HEK293 (cell line): Measurements from ENCODE around the gene SAMD4A.
A peak's percentile ranks its signal among the peaks of the same experiment; 100 is the strongest.

Experiments
- HOXD13 ChIP-seq: sonication (generic); formaldehyde crosslinking; IDR thresholded peaks from 2 replicates; pipeline ENCODE4 v1.8.0; 2022; ENCODE audit warnings: missing genetic modification reagents, borderline replicate concordance
- KLF10 ChIP-seq: fragments of 450-650 bp; IDR thresholded peaks from 2 replicates; pipeline ENCODE4 v1.5.1; 2018; ENCODE audit warnings: missing biosample characterization, mild to moderate bottlenecking, missing genetic modification characterization
- PBX3 ChIP-seq: sonication (generic); formaldehyde crosslinking; IDR thresholded peaks from 2 replicates; pipeline ENCODE4 v1.8.1; 2022; ENCODE audit warnings: mild to moderate bottlenecking, moderate library complexity, missing genetic modification reagents
- ZBTB1 ChIP-seq: fragments of 450-650 bp; formaldehyde crosslinking; IDR thresholded peaks from 2 replicates; pipeline ENCODE4 v1.5.1; 2016; ENCODE audit warnings: missing biosample characterization, missing genetic modification characterization
- ZBTB17 ChIP-seq: fragments of 450-650 bp; formaldehyde crosslinking; IDR thresholded peaks from 2 replicates; pipeline ENCODE4 v1.5.1; 2016; ENCODE audit warnings: missing biosample characterization, missing genetic modification characterization
- ZBTB20 ChIP-seq: fragments of 450-650 bp; formaldehyde crosslinking; IDR thresholded peaks from 2 replicates; pipeline ENCODE4 v1.5.1; 2016; ENCODE audit warnings: missing biosample characterization, missing genetic modification characterization
- ZBTB26 ChIP-seq: fragments of 450-650 bp; formaldehyde crosslinking; optimal IDR thresholded peaks from 2 replicates; pipeline ENCODE3; 2016; ENCODE audit warnings: missing biosample characterization, mild to moderate bottlenecking, missing genetic modification characterization
- ZBTB48 ChIP-seq: fragments of 450-650 bp; formaldehyde crosslinking; IDR thresholded peaks from 2 replicates; pipeline ENCODE4 v1.5.1; 2016; ENCODE audit warnings: missing biosample characterization, missing genetic modification characterization
- ZFHX2 ChIP-seq: fragments of 450-650 bp; formaldehyde crosslinking; conservative IDR thresholded peaks from 2 replicates; pipeline ENCODE4 v1.5.1; 2016; ENCODE audit warnings: missing biosample characterization, missing genetic modification characterization
- ZFP41 ChIP-seq: fragments of 450-650 bp; formaldehyde crosslinking; IDR thresholded peaks from 2 replicates; pipeline ENCODE4 v1.5.1; 2016; ENCODE audit warnings: missing biosample characterization, missing genetic modification characterization, borderline replicate concordance
- ZNF140 ChIP-seq: fragments of 450-650 bp; formaldehyde crosslinking; IDR thresholded peaks from 2 replicates; pipeline ENCODE4 v1.5.1; 2016; ENCODE audit warnings: missing biosample characterization, missing genetic modification characterization
- ZNF24 ChIP-seq: fragments of 450-650 bp; formaldehyde crosslinking; IDR thresholded peaks from 2 replicates; pipeline ENCODE4 v1.5.1; 2016; ENCODE audit warnings: missing biosample characterization, missing genetic modification characterization
- ZNF350 ChIP-seq: fragments of 450-650 bp; formaldehyde crosslinking; IDR thresholded peaks from 2 replicates; pipeline ENCODE4 v1.5.0; 2017; ENCODE audit warnings: missing biosample characterization, mild to moderate bottlenecking, missing genetic modification characterization
- ZNF394 ChIP-seq: fragments of 450-650 bp; formaldehyde crosslinking; IDR thresholded peaks from 2 replicates; pipeline ENCODE4 v1.5.1; 2016; ENCODE audit warnings: missing biosample characterization, missing genetic modification characterization, mild to moderate bottlenecking, moderate library complexity, borderline replicate concordance
- ZNF404 ChIP-seq: fragments of 450-650 bp; formaldehyde crosslinking; IDR thresholded peaks from 2 replicates; pipeline ENCODE4 v1.5.1; 2017; ENCODE audit warnings: missing biosample characterization, missing genetic modification characterization
- ZNF513 ChIP-seq: fragments of 450-650 bp; IDR thresholded peaks from 2 replicates; pipeline ENCODE4 v1.5.1; 2018; ENCODE audit warnings: missing biosample characterization, missing genetic modification characterization
- ZNF514 ChIP-seq: fragments of 450-650 bp; formaldehyde crosslinking; IDR thresholded peaks from 2 replicates; pipeline ENCODE4 v1.5.1; 2016; ENCODE audit warnings: missing biosample characterization, missing genetic modification characterization
- ZNF549 ChIP-seq: fragments of 450-650 bp; IDR thresholded peaks from 2 replicates; pipeline ENCODE4 v1.5.1; 2018; ENCODE audit warnings: missing biosample characterization, missing genetic modification characterization, mild to moderate bottlenecking, inconsistent platforms, moderate library complexity
- ZNF585B ChIP-seq: fragments of 450-650 bp; formaldehyde crosslinking; IDR thresholded peaks from 2 replicates; pipeline ENCODE4 v1.5.1; 2016; ENCODE audit warnings: missing biosample characterization, missing genetic modification characterization
- ZNF623 ChIP-seq: fragments of 450-650 bp; formaldehyde crosslinking; IDR thresholded peaks from 2 replicates; pipeline ENCODE4 v1.5.1; 2016; ENCODE audit warnings: missing biosample characterization, missing genetic modification characterization
- ZNF704 ChIP-seq: fragments of 450-650 bp; formaldehyde crosslinking; IDR thresholded peaks from 2 replicates; pipeline ENCODE4 v1.5.1; 2016; ENCODE audit warnings: missing biosample characterization, missing genetic modification characterization
- ZNF777 ChIP-seq: fragments of 450-650 bp; formaldehyde crosslinking; IDR thresholded peaks from 2 replicates; pipeline ENCODE4 v1.5.1; 2017; ENCODE audit warnings: missing biosample characterization, missing genetic modification characterization, borderline replicate concordance
- ZNF792 ChIP-seq: fragments of 450-650 bp; formaldehyde crosslinking; IDR thresholded peaks from 2 replicates; pipeline ENCODE4 v1.5.1; 2016; ENCODE audit warnings: missing biosample characterization, missing genetic modification characterization
- ZNF843 ChIP-seq: fragments of 450-650 bp; formaldehyde crosslinking; IDR thresholded peaks from 2 replicates; pipeline ENCODE4 v1.5.1; 2016; ENCODE audit warnings: missing biosample characterization, missing genetic modification characterization
- TF ChIP-seq, protein P1 (sequence below): fragments of 450-650 bp; formaldehyde crosslinking; conservative IDR thresholded peaks from 2 replicates; pipeline ENCODE4 v1.5.1; 2016; ENCODE audit warnings: low read depth, missing biosample characterization, missing genetic modification characterization
- TF ChIP-seq, protein P2 (sequence below): fragments of 450-650 bp; formaldehyde crosslinking; IDR thresholded peaks from 2 replicates; pipeline ENCODE4 v1.5.1; 2016; ENCODE audit warnings: missing biosample characterization, missing genetic modification characterization

Gene SAMD4A

DNA sequence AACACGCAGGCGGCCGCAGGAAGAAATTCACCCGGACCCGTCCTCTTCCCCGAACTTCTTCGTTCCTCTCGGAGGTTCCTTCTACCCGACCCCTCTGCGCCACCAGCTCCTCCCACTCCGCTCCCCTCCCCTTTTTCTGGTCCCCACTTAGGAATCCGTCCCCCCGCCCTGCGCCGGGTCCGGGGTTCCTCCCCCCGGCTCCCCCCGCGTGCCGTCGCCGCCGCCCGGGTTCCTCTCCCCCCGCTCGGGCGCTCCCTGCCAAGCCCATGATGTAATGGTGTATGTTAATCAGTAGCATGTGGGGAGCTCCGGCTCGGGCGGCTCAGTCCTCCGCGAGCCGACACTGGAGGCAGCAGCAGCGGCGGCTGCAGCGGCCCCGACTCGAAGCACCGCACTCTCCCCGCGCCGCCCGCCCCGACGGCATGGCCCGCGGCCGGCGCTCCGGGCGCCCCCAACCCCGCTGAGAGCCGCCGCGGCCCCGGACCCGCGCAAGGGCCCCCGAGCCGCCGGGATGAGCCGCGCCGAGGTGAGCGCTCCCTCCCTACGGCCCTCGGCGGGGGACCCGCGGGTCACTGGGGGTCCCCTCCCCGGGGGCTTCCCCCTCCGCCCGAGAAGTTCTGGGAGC, 1.0 kb upstream of the SAMD4A start (continued):
- TF ChIP-seq ZBTB1 (tag by site-specific recombination): no peak
- TF ChIP-seq ZNF777: no peak; the same call in 1 of the 2 replicates
- TF ChIP-seq ZBTB20 (tag by site-specific recombination): peak; percentile 87
- TF ChIP-seq ZNF623 (tag by site-specific recombination): no peak
- TF ChIP-seq ZNF394: no peak
- TF ChIP-seq ZBTB48: peak; percentile 48; the same call in 1 of the 2 replicates
- TF ChIP-seq, protein P1, sequence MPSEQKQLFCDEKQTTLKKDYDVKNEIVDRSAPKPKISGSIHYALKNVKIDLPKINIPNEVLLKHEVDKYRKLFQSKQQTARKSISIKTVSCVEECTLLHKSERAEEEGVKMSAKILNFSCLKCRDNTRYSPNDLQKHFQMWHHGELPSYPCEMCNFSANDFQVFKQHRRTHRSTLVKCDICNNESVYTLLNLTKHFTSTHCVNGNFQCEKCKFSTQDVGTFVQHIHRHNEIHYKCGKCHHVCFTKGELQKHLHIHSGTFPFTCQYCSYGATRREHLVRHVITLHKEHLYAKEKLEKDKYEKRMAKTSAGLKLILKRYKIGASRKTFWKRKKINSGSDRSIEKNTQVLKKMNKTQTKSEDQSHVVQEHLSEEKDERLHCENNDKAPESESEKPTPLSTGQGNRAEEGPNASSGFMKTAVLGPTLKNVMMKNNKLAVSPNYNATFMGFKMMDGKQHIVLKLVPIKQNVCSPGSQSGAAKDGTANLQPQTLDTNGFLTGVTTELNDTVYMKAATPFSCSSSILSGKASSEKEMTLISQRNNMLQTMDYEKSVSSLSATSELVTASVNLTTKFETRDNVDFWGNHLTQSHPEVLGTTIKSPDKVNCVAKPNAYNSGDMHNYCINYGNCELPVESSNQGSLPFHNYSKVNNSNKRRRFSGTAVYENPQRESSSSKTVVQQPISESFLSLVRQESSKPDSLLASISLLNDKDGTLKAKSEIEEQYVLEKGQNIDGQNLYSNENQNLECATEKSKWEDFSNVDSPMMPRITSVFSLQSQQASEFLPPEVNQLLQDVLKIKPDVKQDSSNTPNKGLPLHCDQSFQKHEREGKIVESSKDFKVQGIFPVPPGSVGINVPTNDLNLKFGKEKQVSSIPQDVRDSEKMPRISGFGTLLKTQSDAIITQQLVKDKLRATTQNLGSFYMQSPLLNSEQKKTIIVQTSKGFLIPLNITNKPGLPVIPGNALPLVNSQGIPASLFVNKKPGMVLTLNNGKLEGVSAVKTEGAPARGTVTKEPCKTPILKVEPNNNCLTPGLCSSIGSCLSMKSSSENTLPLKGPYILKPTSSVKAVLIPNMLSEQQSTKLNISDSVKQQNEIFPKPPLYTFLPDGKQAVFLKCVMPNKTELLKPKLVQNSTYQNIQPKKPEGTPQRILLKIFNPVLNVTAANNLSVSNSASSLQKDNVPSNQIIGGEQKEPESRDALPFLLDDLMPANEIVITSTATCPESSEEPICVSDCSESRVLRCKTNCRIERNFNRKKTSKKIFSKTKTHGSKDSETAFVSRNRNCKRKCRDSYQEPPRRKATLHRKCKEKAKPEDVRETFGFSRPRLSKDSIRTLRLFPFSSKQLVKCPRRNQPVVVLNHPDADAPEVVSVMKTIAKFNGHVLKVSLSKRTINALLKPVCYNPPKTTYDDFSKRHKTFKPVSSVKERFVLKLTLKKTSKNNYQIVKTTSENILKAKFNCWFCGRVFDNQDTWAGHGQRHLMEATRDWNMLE: no peak
- TF ChIP-seq ZNF704 (tag by site-specific recombination): no peak
- TF ChIP-seq ZNF792 (tag by site-specific recombination): no peak
- TF ChIP-seq PBX3 (CRISPR knock-in tag): no peak
- no peak; the same call in 1 of the 2 replicates for TF ChIP-seq ZNF24 (tag by site-specific recombination)
- no peak for TF ChIP-seq ZBTB17
- TF ChIP-seq ZNF350 (tag by site-specific recombination): no peak
- no peak for TF ChIP-seq ZNF404
- TF ChIP-seq ZNF513 (tag by site-specific recombination): no peak
- TF ChIP-seq ZBTB26 (tag by site-specific recombination): peak; percentile 57
- TF ChIP-seq HOXD13 (CRISPR knock-in tag): no peak
- TF ChIP-seq ZNF140 (tag by site-specific recombination): no peak
- no peak for TF ChIP-seq ZNF843
- TF ChIP-seq KLF10 (tag by site-specific recombination): no peak
- TF ChIP-seq, protein P2, sequence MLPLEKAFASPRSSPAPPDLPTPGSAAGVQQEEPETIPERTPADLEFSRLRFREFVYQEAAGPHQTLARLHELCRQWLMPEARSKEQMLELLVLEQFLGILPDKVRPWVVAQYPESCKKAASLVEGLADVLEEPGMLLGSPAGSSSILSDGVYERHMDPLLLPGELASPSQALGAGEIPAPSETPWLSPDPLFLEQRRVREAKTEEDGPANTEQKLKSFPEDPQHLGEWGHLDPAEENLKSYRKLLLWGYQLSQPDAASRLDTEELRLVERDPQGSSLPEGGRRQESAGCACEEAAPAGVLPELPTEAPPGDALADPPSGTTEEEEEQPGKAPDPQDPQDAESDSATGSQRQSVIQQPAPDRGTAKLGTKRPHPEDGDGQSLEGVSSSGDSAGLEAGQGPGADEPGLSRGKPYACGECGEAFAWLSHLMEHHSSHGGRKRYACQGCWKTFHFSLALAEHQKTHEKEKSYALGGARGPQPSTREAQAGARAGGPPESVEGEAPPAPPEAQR: no peak
- TF ChIP-seq ZFP41 (tag by site-specific recombination): no peak
- TF ChIP-seq ZNF585B (tag by site-specific recombination): no peak
- no peak for TF ChIP-seq ZNF514 (tag by site-specific recombination)
- TF ChIP-seq ZFHX2 (tag by site-specific recombination): no peak
- TF ChIP-seq ZNF549: no peak
